C4-2B (cell line): ENCODE data around the gene PAK5.

Source experiments
- H3K27ac ChIP-seq: fragments of 450-650 bp; 2 replicates; pipeline ENCODE4 v1.5.1; 2017
- CTCF ChIP-seq: fragments of 450-650 bp; conservative IDR thresholded peaks from 2 replicates; pipeline ENCODE4 v1.5.1; 2017; ENCODE audit warnings: mild to moderate bottlenecking
- ZFX ChIP-seq: fragments of 450-650 bp; IDR thresholded peaks from 2 replicates; pipeline ENCODE4 v1.6.1; 2017

The PAK5 gene

GRCh38 chr20:9495701-9496100, 343.2 kb downstream of the PAK5 start:
- TF ChIP-seq ZFX = no peak
- TF ChIP-seq CTCF = no peak
- no peak overlapping the region for H3K27ac ChIP-seq

DNA sequence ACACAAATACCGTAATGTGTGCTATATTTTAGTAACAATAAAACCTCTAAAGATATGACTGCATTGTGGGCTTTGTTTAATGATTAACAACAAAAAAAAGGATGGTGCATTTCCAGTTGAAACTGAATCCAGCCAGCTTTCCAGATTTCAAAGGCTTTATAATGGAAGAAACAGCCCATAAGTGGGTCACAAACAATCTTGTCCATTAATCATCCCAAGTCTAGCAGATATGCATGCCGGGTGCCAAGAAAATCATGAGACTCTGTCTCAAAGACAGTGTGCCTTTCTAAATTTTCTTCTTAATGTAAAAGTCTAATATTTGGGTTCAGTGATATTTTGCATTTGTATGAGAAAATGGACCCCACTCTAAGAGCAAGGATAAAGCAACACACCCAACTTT, 345.1 kb downstream of the PAK5 start:
- TF ChIP-seq ZFX (no peak), CTCF (no peak)

GRCh38 chr20:9492067-9492466, 346.8 kb downstream of the PAK5 start:
- TF ChIP-seq ZFX (no peak), CTCF (no peak)
- H3K27ac ChIP-seq = no peak overlapping the region

More for the DNA sequence above, 345.1 kb downstream of the PAK5 start:
- H3K27ac ChIP-seq = no peak overlapping the region

DNA sequence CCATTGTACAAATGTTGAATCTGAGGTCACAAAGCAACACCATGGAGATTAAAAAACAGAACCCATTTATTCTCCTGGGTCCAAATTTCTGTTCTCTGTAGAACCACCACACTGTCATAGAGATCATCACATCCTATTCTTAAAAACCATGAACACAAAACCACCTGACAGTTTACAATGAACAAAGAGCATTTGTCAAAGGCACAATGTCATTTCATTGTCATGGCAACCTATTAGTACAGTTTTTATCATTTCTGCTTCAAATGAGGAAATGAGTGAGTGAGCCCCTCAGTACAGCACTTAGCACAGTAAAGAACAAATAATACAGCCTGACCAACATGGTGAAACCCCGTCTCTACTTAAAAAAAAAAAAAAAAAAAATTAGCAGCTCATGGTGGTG, 347.6 kb downstream of the PAK5 start:
- no peak overlapping the region for H3K27ac ChIP-seq
- TF ChIP-seq CTCF (no peak), ZFX (no peak)

DNA sequence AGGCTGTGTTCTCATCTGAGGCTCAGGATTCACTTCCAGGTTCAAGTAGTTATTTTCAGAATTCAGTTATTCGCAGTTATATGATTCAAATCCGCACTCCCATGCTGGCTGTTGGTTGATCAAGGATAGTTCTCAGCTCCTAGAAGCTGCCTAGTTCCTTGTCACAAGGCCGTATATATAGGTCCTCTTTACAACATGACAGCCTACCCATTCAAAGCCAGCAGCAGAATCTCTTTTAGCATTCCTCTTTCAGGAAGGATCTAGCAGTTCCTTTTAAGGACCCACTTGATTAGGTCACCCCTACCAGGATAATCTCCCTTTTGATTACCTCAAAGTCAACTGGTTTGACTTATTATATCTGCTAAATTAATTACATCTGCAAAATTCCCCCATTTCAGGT, 348.2 kb downstream of the PAK5 start:
- H3K27ac ChIP-seq = no peak overlapping the region
- TF ChIP-seq CTCF (no peak), ZFX (no peak)

DNA sequence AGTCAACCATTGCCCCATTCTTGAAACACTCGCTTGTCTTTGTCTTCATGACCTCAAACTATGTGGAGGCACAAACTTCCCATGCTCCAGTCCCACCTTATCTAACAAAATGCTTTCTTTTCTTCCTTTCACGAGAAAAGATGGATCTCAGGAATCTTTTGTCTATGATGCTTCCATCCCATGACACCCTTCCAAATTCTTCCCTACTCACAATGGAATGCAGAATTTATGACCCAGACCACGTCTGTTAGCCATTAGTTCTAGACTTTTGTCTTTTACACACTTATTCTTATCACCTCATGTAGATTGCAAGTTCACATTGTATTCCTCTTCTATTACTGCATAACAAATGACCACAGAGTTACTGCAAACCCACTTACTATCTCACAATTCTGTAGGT, 348.7 kb downstream of the PAK5 start:
- no peak for TF ChIP-seq ZFX
- no peak for TF ChIP-seq CTCF
- no peak overlapping the region for H3K27ac ChIP-seq

- TF ChIP-seq ZFX = no peak
- TF ChIP-seq CTCF = no peak
- H3K27ac ChIP-seq = no peak overlapping the region
Observed at GRCh38 chr20:9488063-9488462, 350.8 kb downstream of the PAK5 start.
